Retinal pigment epithelial cell (primary cell): ENCODE measurements around the gene NCOA3.

Source experiments
- DNase-seq: peaks from one replicate; pipeline ENCODE4 v3.0.0-alpha.2; 2010; ENCODE audit warnings: low read depth
- H3K4me3 ChIP-seq: 2 replicates; pipeline ENCODE4 v1.5.1; 2011; ENCODE audit warnings: mild to moderate bottlenecking, low read length, control low read depth, moderate library complexity
- TF ChIP-seq, protein P1 (sequence below): conservative IDR thresholded peaks from 2 replicates; pipeline ENCODE4 v1.5.1; 2011; ENCODE audit warnings: low read depth, low read length, control low read depth, inconsistent platforms

Gene NCOA3

DNA sequence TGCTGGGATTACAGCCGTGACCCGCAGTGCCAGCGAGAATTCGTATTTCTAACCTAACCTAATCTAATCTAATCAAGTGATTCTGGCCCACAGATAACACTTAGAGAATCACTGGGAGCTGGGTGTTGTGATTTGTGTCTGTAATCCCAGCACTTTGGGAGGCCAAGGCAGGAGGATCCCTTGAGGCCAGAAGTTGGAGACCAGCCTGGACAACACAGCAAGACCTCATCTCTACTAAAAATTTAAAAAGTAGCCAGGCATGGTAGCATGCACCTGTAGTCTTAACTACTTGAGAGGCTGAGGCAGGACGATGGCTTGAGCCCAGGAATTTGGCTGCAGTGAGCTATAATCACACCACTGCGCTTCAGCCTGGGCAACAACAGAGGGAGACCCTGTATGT is 21.4 kb upstream of the NCOA3 start:
- no peak overlapping the region for H3K4me3 ChIP-seq
- TF ChIP-seq, protein P1, sequence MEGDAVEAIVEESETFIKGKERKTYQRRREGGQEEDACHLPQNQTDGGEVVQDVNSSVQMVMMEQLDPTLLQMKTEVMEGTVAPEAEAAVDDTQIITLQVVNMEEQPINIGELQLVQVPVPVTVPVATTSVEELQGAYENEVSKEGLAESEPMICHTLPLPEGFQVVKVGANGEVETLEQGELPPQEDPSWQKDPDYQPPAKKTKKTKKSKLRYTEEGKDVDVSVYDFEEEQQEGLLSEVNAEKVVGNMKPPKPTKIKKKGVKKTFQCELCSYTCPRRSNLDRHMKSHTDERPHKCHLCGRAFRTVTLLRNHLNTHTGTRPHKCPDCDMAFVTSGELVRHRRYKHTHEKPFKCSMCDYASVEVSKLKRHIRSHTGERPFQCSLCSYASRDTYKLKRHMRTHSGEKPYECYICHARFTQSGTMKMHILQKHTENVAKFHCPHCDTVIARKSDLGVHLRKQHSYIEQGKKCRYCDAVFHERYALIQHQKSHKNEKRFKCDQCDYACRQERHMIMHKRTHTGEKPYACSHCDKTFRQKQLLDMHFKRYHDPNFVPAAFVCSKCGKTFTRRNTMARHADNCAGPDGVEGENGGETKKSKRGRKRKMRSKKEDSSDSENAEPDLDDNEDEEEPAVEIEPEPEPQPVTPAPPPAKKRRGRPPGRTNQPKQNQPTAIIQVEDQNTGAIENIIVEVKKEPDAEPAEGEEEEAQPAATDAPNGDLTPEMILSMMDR: no peak
- no peak for DNase-seq

GRCh38 chr20:47480705-47481104 is 21.0 kb upstream of the NCOA3 start:
- no peak for DNase-seq
- no peak overlapping the region for H3K4me3 ChIP-seq
- TF ChIP-seq, protein P1: no peak

DNA sequence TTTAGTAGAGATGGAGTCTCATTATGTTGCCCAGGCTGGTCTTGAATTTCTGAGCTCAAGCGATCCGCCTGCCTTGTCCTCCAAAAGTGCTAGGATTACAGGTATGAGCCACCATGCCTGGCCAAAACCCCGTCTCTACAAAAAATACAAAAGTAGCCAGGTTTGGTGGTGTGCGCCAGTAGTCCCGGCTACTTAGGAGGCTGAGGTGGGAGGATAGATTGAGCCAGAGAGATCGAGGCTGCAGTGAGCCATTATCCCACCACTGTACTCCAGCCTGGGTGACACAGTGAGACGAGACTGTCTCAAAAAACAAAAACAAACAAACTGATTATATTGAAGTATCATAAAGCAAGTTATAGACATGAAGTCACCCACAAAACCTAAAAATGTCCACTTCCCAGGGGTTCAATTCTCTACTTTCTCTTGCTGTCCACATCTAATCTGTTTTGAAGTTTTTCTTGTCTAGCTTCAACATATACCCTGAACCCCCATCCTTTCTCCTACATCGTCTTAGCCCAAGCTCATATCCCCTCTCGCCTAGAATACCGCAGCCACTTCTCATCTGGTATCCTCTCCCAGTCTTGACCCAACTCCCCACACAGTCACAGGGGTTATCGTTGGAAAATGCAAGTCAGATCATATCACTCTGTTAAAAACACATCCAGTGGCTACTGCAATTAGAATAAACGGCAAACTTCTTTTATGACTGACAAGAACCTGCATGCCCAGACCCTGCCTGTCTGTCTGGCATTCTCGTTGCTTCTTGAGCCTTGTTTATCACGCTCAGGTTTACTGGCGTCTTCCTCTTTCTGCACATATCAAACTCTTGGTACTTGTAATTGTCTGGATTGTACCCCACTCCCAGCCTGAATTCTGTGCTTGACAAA is 20.1 kb upstream of the NCOA3 start:
- DNase-seq: no peak
- no peak overlapping the region for H3K4me3 ChIP-seq
- TF ChIP-seq, protein P1: no peak

- H3K4me3 ChIP-seq: no peak overlapping the region
- TF ChIP-seq, protein P1: no peak
- DNase-seq: no peak
Measured at GRCh38 chr20:47482705-47483104, 19.0 kb upstream of the NCOA3 start.

DNA sequence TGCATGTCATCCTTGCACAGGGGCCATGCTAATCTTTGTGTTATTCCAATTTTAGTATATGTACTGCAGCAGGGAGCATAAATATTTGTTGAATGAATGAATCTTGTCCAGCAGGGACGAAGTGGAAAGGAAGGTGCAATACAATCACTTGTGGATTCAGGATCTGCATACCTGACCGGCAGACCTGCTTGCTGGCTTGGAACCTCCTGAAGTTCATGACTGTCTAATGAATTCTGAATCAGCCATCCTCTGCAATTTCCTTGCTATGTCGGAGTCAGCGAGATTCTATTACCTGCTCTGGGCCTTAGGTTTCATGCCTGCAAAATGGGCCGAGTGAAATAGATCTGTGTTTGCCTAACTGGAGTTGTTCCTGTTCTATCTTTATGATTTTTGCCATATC is 17.4 kb upstream of the NCOA3 start:
- DNase-seq: no peak
- no peak overlapping the region for H3K4me3 ChIP-seq
- TF ChIP-seq, protein P1: no peak

- DNase-seq: no peak
- no peak overlapping the region for H3K4me3 ChIP-seq
Measured at GRCh38 chr20:47487175-47487917, 14.3 kb upstream of the NCOA3 start.

More at GRCh38 chr20:47487175-47487917, 14.3 kb upstream of the NCOA3 start:
- TF ChIP-seq, protein P1: no peak
